ENCODE measurements around the gene PHLPP1.
A peak's percentile ranks its signal among the peaks of the same experiment; 100 is the strongest.

PHLPP1 gene

DNA sequence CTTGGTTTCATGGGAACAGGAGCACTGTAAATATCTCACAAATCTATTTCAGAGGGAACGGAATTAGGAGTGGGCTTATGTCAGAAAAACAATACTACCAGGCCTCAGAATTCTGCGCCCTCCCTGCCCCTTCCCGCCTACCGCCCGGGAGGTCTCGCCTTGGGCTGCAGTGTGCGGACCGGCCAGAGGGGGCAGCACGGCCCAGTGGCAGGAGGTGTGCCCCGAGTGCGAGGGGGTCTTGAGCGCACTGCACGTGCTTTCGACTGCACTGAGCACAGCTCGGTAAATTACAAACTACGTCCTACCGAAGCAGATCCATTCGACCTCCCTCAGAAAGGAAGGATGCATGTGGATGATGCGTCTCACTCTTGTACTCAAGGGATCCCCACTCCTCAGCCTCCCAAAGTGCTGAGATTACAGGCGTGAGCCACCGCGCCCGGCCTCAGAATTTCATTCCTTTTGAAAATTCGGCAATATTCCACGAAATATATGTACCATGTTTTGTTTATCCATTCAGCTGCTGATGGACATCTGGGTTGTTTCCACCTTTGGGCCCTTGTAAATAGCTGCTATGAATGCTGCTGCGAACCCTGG, 307.2 kb downstream of the PHLPP1 start:
- TF ChIP-seq, protein P1, sequence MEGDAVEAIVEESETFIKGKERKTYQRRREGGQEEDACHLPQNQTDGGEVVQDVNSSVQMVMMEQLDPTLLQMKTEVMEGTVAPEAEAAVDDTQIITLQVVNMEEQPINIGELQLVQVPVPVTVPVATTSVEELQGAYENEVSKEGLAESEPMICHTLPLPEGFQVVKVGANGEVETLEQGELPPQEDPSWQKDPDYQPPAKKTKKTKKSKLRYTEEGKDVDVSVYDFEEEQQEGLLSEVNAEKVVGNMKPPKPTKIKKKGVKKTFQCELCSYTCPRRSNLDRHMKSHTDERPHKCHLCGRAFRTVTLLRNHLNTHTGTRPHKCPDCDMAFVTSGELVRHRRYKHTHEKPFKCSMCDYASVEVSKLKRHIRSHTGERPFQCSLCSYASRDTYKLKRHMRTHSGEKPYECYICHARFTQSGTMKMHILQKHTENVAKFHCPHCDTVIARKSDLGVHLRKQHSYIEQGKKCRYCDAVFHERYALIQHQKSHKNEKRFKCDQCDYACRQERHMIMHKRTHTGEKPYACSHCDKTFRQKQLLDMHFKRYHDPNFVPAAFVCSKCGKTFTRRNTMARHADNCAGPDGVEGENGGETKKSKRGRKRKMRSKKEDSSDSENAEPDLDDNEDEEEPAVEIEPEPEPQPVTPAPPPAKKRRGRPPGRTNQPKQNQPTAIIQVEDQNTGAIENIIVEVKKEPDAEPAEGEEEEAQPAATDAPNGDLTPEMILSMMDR (conservative IDR thresholded peaks at IDR 0.05; ENCODE audit: low read depth, low read length), result peak; percentile 46
- no peak overlapping the region for H3K4me3 ChIP-seq (ENCODE audit: low read length)
- no peak for DNase-seq (ENCODE audit: low read depth)

DNA sequence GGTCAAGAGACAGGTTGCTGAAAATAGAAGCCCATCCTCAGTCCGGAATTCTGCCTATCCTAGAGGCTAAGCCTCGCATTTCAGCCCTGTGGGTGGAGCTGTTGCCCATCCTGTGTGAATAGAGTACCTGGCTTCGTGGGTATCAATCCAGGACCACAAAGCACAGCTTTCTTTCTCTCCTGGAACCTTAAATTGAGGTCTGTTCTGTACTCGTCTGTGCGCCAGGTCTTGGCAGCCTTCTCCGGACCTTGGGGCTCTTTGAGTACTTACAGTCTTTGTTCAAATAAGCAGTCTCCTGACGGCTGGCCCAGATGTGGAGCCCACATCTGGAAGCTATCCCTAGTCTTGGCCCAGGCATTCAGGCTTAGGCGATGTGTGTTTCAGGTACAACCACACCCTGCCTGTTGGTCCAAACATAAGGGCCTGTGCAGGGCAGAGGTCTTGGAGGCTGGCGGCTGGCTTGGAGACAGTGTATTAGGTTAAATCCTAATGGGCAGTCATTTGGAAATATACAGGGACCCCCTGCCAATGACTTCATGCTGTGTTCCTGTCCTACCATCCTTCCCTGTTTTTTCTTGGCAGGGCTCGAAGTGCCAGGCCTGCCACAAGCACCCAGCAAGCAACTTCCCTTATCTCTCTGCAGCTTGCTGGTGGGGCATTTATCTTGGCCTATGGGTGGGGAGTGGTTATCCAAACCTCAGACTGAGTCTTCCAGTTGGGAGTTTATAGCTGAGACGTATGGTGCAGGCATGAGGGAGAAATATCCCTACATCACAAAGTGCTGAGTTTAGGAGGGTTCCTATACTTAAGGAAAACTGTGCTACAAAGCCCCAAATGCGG, 310.1 kb downstream of the PHLPP1 start:
- TF ChIP-seq, protein P1 (conservative IDR thresholded peaks at IDR 0.05; ENCODE audit: low read depth, low read length), result peak; percentile 24
- DNase-seq (ENCODE audit: low read depth), result no peak
- no peak overlapping the region for H3K4me3 ChIP-seq (ENCODE audit: low read length)

DNA sequence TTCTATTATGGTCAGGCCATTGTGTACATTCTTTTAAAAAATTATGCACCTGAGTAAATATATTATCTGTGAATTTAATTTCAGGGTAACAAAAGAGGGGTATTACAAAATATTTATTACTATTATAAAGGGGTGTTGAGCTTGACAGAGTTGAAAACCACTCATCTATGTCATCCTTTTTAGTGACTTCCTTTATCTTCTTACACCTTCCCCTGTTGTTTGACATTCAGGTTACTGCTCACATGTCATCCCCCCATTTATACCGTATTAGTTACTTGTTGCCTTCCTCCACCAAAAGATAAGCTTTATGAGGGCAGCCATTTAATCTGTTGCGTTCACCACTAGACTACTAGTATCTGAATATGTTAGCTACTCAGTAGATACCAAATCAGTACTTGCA, 313.0 kb downstream of the PHLPP1 start:
- DNase-seq (ENCODE audit: low read depth), result no peak
- TF ChIP-seq, protein P1 (conservative IDR thresholded peaks at IDR 0.05; ENCODE audit: low read depth, low read length), result no peak
- no peak overlapping the region for H3K4me3 ChIP-seq (ENCODE audit: low read length)

Measured in retinal pigment epithelial cell (primary cell).